GM21360 (cell line): ENCODE results near the gene ZBTB7B.

Source experiments
- ATAC-seq: cut with Tn5 transposase; IDR thresholded peaks from one replicate; pipeline ENCODE4 v1.9.1; 2021; ENCODE audit warnings: mild to moderate bottlenecking, moderate library complexity; ENCODE audit not compliant: unreplicated experiment

ZBTB7B gene

DNA sequence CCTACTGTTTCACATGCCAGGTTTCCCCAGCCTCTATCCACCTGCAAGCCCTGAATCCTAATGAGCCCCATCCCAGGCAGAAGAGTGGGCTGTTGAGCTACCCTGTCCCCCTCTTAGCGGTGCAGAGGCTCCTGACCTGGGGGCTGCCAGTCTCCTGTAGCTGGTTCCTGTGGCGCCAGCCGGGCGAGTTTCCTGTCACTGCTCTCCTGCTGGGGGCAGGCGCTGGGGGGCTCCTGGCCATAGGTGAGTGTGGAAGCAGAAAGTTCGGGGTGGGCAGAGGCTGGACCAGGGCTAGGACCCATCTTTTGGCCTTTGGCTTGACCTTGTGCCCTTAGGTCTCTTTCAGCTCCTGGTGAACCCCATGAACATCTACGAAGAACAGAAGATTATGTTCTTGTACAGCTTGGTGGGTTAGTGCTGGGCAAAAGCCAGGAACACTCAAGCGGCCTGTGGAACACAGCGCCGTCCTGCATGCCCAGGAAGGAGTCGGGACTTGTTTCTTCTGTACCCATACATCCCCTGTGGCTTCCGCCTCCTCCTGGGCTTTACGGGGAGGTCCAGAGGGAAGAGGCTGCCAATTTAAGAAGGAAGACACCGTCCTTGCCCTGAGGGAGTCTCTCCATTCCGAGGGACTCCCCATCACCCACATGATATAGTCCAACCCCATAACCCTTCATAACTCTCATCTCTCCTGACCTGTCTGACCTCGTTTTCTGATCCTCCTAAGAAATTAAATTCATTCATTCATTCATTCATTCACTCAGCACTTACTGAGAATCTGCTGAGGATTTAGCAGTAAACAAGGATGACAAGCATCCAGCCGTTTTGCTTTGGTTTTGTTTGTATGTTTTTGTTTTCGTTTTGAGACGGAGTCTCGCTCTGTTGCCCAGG lies 32.0 kb downstream of the ZBTB7B start:
- no peak for ATAC-seq

GRCh38 chr1:155035936-155036335 lies 33.3 kb downstream of the ZBTB7B start:
- ATAC-seq: no peak

DNA sequence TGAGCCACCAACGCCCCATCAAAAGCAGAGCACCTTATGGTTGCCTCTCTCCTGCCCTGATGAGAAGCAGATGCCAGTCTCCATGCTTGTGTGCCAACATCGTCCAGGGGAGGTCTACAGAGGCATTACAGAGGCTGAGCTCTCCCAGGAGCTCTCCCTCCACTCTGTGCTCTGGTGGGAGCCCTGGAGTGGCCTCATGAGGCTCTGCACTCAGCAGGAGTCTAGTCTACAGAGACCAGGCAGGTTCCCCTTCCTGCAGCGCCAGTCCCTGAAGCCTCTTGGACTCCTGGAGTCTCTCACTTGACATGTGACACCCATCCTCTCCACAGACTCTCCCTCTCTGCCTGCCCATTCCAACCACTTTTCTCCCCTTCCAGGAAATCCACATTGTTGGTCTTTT lies 34.4 kb downstream of the ZBTB7B start:
- ATAC-seq: no peak

DNA sequence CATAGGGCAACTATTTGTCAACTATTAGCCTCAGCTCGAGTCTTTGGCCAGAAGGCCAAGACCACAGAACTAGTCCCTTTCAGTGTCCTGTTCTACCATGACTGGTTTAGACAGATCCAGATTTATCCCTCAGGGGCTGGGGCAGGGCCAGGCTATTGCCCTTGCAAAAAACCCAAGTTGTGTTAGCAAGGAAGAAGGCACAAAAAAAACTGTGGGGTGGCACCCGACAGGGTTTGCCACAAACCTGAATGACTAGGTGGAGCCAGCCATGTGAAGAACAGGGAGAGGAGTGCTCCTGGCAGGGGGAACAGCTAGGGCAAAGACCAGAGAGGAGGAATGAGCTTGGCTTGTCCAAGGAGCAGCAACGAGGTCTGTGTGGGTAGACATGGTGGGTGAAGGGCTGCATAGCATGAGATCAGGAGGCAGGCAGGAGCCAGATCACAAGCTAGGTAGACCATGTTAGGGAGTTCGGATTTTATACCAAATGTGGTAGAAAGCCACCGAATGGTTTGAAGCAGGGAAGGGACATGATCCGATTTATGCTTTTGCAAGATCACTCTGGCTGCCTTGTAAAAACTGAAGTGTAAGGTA lies 35.3 kb downstream of the ZBTB7B start:
- ATAC-seq: no peak

DNA sequence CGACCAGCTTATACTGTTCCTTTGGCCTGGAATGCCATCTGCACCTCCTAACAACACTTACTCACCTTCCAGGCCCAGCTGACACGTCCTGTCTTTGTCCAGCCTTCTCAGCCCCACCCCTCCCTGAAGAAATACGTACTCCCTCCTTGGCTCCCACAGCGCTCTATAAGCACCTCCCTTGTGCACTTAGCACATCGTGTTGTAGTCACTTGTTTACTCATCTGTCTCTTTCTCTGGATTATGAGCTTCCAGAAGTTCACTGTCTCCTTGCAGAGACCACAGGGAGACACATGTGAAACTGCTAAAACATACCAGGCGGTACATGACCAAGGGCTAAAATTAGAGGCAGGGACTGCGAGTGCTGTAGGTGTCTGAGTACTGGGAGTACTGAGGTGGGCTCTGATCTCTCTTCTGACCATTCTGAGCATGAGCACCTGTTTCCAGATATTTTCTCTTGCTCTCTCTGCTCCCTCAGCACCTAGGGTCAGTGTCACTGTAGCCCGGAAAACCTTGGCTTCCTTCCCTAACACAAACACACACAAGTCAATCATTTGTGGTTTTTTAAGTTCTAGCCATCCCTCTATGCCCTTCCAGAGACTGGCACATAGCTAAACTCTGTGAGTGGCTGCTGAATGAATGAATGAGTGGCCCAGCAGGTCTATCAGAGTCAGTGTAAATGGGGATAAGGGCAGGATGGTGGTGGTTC lies 36.2 kb downstream of the ZBTB7B start:
- no peak for ATAC-seq

- no peak for ATAC-seq
These were observed 36.7 kb downstream of the ZBTB7B start for GRCh38 chr1:155039308-155039669.

- no peak for ATAC-seq
These were observed 37.9 kb downstream of the ZBTB7B start for GRCh38 chr1:155040358-155041093.

- no peak for ATAC-seq
These were observed 40.2 kb downstream of the ZBTB7B start for GRCh38 chr1:155042789-155043188.

GRCh38 chr1:155043301-155043702 lies 40.7 kb downstream of the ZBTB7B start:
- no peak for ATAC-seq

DNA sequence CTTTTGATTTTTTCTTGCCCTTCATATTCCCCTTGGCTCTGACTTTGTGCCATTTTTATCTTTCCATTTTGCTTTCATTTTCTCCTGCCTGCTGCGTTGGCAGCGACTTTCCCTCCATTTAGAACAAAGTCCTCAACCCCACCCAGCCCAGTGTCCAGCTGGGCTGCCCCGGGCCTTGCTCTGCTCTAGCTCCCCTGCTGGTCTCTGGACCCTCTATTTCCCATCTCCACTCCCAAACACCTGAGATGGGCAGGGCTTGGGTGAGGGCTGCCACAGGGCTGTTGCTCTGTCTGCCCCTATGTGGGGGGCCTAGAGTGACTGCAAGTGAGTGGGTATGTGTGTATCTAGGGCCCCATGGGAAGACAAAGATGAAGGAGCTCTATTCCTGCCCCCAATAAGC lies 41.2 kb downstream of the ZBTB7B start:
- ATAC-seq: no peak

- ATAC-seq: no peak
These were observed 41.8 kb downstream of the ZBTB7B start for GRCh38 chr1:155044365-155044764.

GRCh38 chr1:155044812-155045657 lies 42.4 kb downstream of the ZBTB7B start:
- no peak for ATAC-seq

- no peak for ATAC-seq
These were observed 46.1 kb downstream of the ZBTB7B start for GRCh38 chr1:155048449-155049334.

DNA sequence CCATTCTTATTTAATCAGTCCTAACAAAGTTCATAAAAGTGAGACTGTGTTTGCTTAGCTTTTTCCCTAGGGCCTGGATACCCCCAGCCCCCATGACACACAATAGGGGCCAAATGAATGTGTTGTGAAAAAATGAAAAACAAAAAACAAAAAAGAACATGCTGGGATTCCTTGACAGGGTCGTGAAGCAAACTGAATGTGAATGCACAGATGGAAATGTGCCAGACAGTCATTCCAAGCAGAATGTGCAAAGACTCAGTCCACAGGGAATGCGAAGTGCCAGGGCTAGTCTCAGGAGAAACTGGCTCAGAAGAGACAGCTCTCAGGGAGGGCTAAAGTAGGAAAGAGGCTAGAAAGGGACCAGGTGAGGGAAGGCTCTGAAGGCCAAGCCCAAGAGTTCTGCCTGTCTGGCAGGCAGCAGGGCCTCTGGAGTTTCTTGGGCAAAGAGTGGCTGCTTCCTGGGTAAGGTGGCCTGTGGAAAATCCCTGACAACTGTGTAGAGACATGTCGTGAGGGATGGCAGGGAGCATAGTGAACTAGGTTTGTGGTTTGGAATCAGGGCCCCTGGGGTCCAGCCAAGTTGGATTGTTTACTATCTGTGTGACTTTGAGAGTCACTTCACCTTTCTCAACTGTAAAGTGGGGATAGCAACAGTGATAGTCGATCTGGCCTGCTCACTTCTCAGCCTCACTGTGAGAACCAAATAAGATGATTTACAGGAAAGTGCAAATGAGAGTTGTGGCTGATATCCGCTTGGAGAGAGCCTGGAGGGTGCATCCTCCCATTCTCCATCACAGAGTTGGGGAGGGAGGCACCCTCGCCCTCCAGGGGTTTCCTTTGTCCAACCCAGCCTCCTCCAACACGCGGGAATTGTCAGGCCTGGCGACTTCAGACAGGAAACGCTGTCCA lies 47.3 kb downstream of the ZBTB7B start:
- ATAC-seq: no peak

DNA sequence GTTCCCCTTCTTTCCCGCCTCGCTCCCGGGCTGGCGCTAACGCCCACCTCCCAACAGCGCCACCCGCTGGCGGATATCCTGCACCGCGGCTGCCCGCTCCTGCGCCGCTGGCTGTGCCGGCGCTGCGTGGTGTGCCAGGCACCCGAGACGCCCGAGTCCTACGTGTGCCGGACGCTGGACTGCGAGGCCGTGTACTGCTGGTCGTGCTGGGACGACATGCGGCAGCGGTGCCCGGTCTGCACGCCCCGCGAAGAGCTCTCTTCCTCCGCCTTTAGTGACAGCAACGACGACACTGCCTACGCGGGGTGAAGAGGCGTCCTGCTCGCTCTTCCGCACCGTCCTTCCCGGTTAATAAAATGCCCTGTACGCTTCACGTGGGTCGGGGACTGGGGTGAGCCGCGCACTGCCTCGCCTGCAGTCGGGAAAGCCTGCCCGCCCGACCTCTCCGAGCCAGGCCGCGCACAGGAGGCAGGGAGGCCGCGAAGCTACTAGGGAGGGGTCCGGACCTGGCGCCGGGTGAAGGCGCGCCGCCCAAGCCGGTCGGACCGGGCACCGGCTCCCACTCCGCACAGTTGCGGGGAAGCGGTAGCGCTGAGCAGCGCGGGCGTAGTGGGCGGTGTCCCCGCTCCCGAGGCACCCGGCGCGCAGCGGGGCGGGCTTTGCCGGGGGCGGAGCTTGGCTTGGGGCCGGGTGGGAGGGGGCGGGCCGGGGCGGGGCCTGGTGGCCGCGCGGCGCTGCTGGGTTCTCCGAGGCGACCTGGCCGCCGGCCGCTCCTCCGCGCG lies 48.1 kb downstream of the ZBTB7B start, which contains the start of gene ADAM15:
Gene ADAM15 (plus strand): TSS at position 757 of the 782 bp plus-strand sequence. CDS start 71 bp downstream, outside the sequence.
- peak; percentile 50 for ATAC-seq

- ATAC-seq: no peak
These were observed 48.8 kb downstream of the ZBTB7B start for GRCh38 chr1:155051342-155051776.

- no peak for ATAC-seq
These were observed 49.3 kb downstream of the ZBTB7B start for GRCh38 chr1:155051777-155052398.
